Adrenal gland (tissue), 12 donors: ENCODE measurements around the gene EBF3. TPM values are rescaled to one million over a fixed set of nuclear protein-coding genes. Genes with fewer than 3 reads are reported as not detected.

Experiments used
- DNase-seq, 7 donors: peaks; one replicate each; pipeline ENCODE4 v3.0.0-alpha.2; 2019 to 2020
- H3K27ac ChIP-seq, 5 donors: fragments of 200-600 bp; sonication (generic) in 4 of 5; 1 replicate in 3 of 5; 2 replicates in 2 of 5; pipeline versions ENCODE4 v1.5.1 to v1.8.0; 2016 to 2020; ENCODE audit warnings: mild to moderate bottlenecking in 1 of 5
- H3K27me3 ChIP-seq: fragments of 200-600 bp; 2 replicates; pipeline ENCODE4 v1.8.0; 2021
- H3K36me3 ChIP-seq, 2 donors: fragments of 200-600 bp; replicated peaks in 1 of 2; 1 replicate in 1 of 2; 2 replicates in 1 of 2; pipeline versions ENCODE4 v1.5.1 to v1.8.0; 2018 to 2022
- H3K4me1 ChIP-seq, 2 donors: fragments of 200-600 bp; replicated peaks in 1 of 2; 1 replicate in 1 of 2; 2 replicates in 1 of 2; pipeline versions ENCODE4 v1.5.1 to v1.8.0; 2018 to 2021
- H3K4me3 ChIP-seq, 4 donors: fragments of 200-600 bp; sonication (generic) in 3 of 4; one replicate each; pipeline ENCODE4 v1.5.1; 2016 to 2018
- H3K9me3 ChIP-seq, 3 donors: fragments of 200-600 bp; sonication (generic) in 1 of 3; replicated peaks in 1 of 3; 1 replicate in 2 of 3; 2 replicates in 1 of 3; pipeline versions ENCODE4 v1.5.1 to v1.8.0; 2016 to 2021
- POLR2A ChIP-seq, 2 donors: fragments of 450-650 bp; IDR thresholded peaks; one replicate each; pipeline ENCODE4 v1.6.1; 2017; ENCODE audit warnings: antibody characterized with exemption in 2 of 2, mild to moderate bottlenecking in 2 of 2, moderate library complexity in 1 of 2
- WGBS, 4 donors: extraction: QIAGEN DNeasy Blood & Tissue Kit in 2 of 4; methylation state at CpG; one replicate each; pipeline versions ENCODE4 v1.1.5 to v1.1.7; 2013 to 2017; 5-methylcytosine and 5-hydroxymethylcytosine counted together
- intact Hi-C, 2 donors: fragments of 100-400 bp; cut with DNase I; formaldehyde crosslinking; loops; one replicate each; pipeline versions ENCODE4 v1.14.1 to v1.15.0; 2022 to 2023
- polyA plus RNA-seq, 3 donors: library from polyadenylated mRNA; stranded (reverse); fragments of 200-250 nt in 2 of 3; fragments of 350-450 nt in 1 of 3; fragmentation: Illumina TruSeq in 1 of 3; extraction: RNeasy Lipid Tissue Mini Kit (QIAGEN cat#74804) in 1 of 3; gene quantifications; one replicate each; pipeline ENCODE4 v1.2.3, GENCODE V29; 2013 to 2014
- total RNA-seq, 9 donors: library from RNA; depleted of rRNA in 4 of 9; stranded (reverse); fragments of >200 nt in 4 of 9; fragments of 120-200 nt in 1 of 9; fragmentation: NEBNext Ultra II Directional in 1 of 9; extraction: Animal tissue kit (Norgen Biotek cat#: 25700) in 1 of 9; gene quantifications; one replicate each; pipeline versions ENCODE4 v1.1.0 to v1.2.4, GENCODE V29; 2013 to 2023
- TF ChIP-seq, protein P1 (sequence below), 6 experiments: fragments of 450-650 bp in 4 of 6; fragments of 200-600 bp in 2 of 6; sonication (generic) in 1 of 6; IDR thresholded peaks; 1 replicate in 5 of 6; 2 replicates in 1 of 6; pipeline versions ENCODE4 v1.5.1 to v1.8.0; 2016 to 2021; ENCODE audit warnings: antibody characterized with exemption in 6 of 6, mild to moderate bottlenecking in 2 of 6, moderate library complexity in 1 of 6
- donor health status: healthy with polysubstance abuse.
- donor health status: Bipolar disorder and iron deficiency.
- donor health status: DM: yes; HTN: yes; CAD: no.
- donor health status: DM: no; HTN: no; CAD: no.
- donor health status: DM: no; HTN: no; CAD: no.
- donor health status: DM: yes; HTN: yes; CAD: no.

EBF3 gene
- total and polyA plus RNA-seq, 12 donors: 0.12 to 2.2 (median 0.53) TPM; not detected in 1

DNA sequence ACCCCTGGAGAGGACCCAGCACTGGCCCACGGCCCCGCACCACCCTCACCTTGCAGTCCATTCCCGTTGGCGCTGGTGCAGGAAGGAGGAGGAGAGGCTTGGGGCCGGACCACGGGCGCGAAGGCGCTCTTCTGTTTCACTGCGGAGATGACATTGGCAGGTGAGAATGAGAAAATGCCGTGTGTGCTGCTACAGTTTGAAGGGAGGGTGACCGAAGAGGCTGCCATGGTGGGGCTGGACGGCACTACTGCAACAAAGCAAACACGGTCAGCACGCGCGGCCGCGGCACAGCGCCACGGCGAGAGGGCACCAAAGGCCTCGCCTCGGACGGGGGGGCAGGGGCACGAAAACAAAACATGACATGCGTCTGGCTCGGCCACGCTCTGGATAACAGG lies 123.9 kb downstream of the EBF3 start:
- Histone ChIP-seq H3K27ac (no peak overlapping the region), H3K27me3 (no peaks in the 10 kb centered on the region), H3K4me1 (no peaks in the 10 kb centered on the region), H3K9me3 (no peaks in the 10 kb centered on the region), H3K36me3 (no peaks in the 10 kb centered on the region), H3K4me3 (no peak overlapping the region)
- WGBS, 4 donors: 93 to 95% (median 94%) methylated on average over 20 to 29 of the region's 29 CpGs
- TF ChIP-seq, protein P1, sequence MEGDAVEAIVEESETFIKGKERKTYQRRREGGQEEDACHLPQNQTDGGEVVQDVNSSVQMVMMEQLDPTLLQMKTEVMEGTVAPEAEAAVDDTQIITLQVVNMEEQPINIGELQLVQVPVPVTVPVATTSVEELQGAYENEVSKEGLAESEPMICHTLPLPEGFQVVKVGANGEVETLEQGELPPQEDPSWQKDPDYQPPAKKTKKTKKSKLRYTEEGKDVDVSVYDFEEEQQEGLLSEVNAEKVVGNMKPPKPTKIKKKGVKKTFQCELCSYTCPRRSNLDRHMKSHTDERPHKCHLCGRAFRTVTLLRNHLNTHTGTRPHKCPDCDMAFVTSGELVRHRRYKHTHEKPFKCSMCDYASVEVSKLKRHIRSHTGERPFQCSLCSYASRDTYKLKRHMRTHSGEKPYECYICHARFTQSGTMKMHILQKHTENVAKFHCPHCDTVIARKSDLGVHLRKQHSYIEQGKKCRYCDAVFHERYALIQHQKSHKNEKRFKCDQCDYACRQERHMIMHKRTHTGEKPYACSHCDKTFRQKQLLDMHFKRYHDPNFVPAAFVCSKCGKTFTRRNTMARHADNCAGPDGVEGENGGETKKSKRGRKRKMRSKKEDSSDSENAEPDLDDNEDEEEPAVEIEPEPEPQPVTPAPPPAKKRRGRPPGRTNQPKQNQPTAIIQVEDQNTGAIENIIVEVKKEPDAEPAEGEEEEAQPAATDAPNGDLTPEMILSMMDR (IDR thresholded peaks at IDR 0.05): no peak
- intact Hi-C loops: no loop called here
- DNase-seq: no peak

DNA sequence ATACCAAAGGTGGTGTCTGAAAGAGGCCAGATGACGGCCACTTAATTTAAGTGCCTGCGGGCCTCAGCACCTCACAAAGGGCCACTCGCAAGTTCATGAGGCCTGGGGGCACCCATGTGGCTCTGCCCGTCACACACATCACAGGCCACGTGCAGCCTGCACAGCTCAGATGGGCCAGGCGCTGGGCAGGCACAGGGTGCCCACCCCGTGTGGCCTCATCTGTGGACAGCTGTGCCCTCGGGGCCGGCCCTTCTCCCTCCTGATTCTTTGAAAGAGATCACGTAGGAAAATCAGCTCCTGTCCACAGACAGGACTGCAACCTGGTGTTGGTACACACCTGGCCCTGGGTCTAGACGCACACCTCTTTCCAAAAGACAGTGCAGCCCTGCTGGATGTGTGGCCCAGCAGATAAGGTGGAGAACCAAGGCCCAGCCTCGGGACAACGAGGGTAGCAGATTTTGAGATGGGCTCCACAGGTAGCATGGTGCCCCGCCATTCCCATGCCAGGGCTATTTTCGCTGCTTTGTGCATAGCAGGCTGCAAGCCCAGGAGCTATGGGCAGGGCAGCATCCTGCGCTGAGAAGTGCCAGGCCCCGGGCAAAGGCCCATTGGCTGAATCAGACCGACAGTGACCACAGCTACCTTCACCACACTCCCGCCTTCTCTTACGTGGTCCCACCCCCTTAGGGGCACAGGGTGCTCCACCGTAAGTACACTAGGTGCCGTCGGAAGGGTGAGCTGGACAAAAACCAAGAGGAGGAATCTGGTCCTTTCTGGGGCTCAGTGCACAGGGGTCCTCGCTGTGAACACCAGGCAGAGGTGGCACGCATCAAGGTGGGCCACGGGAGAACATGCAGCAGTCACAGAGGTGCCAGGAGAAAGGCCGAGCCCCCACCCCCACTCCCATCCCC lies 124.5 kb downstream of the EBF3 start:
- Histone ChIP-seq H3K27ac (no peak overlapping the region), H3K36me3 (no peaks in the 10 kb centered on the region), H3K4me1 (no peaks in the 10 kb centered on the region), H3K27me3 (no peaks in the 10 kb centered on the region), H3K9me3 (no peaks in the 10 kb centered on the region), H3K4me3 (no peak overlapping the region)
- intact Hi-C loops: no loop called here
- TF ChIP-seq, protein P1 (IDR thresholded peaks at IDR 0.05): no peak
- no peak for TF ChIP-seq POLR2A (IDR thresholded peaks at IDR 0.05)
- 92 to 95% (median 93%) methylated on average over 23 to 27 of the region's 27 CpGs for WGBS, 4 donors
- peak in 1 of 7 donors; percentile 34 for DNase-seq

DNA sequence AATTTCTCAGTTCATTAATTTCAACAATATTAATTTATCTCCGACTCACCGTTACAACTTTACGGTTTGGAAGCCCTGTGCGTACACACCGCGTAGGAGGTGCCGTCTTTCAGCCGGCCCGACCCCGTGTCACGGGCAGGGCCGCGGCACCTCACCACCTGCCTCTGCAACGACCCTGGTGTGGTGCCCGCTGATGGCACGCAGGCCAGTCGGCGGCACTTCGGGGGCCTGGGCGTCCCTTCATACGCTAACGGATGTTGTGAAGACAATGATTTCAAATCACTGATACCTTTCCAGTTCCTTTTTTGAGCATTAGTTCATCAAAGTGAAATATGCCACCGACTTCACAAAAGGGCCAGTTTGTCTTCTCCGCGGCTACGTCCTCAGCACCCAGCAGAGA lies 125.3 kb downstream of the EBF3 start:
- H3K27me3 ChIP-seq: no peaks in the 10 kb centered on the region
- H3K36me3 ChIP-seq: no peaks in the 10 kb centered on the region
- 96 to 98% (median 97%) methylated on average over 26 of the region's 26 CpGs for WGBS, 4 donors
- TF ChIP-seq, protein P1 (IDR thresholded peaks at IDR 0.05): no peak
- no peak for TF ChIP-seq POLR2A (IDR thresholded peaks at IDR 0.05)
- H3K27ac ChIP-seq: no peak overlapping the region
- intact Hi-C loops: no loop called here
- no peak overlapping the region for H3K4me3 ChIP-seq
- no peak for DNase-seq
- no peaks in the 10 kb centered on the region for H3K4me1 ChIP-seq
- H3K9me3 ChIP-seq: no peaks in the 10 kb centered on the region

DNA sequence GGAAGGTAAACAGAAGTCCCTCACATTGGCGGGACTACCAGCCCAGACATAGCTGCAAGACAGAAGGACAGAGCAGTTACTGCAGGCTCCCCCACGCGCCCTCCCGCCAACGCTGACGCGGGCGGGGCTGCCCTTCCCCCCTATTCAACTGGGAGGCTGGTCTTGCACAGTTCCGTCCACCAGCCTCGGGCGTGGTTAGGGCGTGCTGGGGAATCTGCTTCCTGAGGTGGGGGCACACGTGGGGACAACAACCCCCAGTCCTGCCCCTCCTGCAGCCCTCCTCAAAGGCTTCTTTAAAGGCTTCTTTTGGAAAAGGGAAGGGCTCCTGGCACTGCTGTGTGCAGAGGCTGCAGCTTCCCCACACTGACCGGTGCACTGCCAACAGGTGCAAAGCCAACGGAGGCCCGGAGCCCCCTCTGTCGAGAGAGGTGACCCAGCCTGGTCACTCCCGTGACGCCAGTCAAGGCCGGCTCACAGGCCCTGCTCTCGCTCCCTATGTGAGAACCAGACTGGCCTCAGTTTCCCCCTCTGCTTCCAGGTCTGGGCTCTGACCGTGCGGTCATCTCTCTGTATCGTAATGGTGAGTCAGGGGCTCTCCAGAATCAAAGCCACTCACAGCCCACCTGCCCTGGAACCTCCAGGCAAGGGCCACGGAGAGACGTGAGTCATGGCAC lies 126.0 kb downstream of the EBF3 start:
- no peak overlapping the region for H3K4me3 ChIP-seq
- H3K36me3 ChIP-seq: no peaks in the 10 kb centered on the region
- no peak for TF ChIP-seq POLR2A (IDR thresholded peaks at IDR 0.05)
- TF ChIP-seq, protein P1 (IDR thresholded peaks at IDR 0.05): no peak
- H3K27ac ChIP-seq: no peak overlapping the region
- intact Hi-C loops: no loop called here
- WGBS, 4 donors: 84 to 92% (median 88%) methylated on average over 16 to 26 of the region's 26 CpGs
- H3K27me3 ChIP-seq: no peaks in the 10 kb centered on the region
- no peaks in the 10 kb centered on the region for H3K9me3 ChIP-seq
- no peaks in the 10 kb centered on the region for H3K4me1 ChIP-seq
- no peak for DNase-seq
